Smooth muscle cell (in vitro differentiated cells): Measurements from ENCODE around the gene ANO5. TPM values are rescaled to one million over a fixed set of nuclear protein-coding genes. Genes with fewer than 3 reads are reported as not detected.

Experiments
- DNase-seq: peaks from one replicate; lab custom pipeline; 2025; ENCODE audit not compliant: unreplicated experiment; lab: John Stamatoyannopoulos, UW
- H2AFZ ChIP-seq: fragments of 200-600 bp; sonication (generic); 2 replicates; pipeline ENCODE4 v1.6.0; 2016; ENCODE audit warnings: antibody characterized with exemption, low read depth, mild to moderate bottlenecking
- H3F3A ChIP-seq: fragments of 200-600 bp; sonication (generic); 2 replicates; pipeline ENCODE4 v1.6.0; 2017; ENCODE audit warnings: antibody characterized with exemption, low read depth
- H3K27ac ChIP-seq: fragments of 200-600 bp; sonication (generic); 2 replicates; pipeline ENCODE4 v1.5.1; 2016; ENCODE audit warnings: low read depth, mild to moderate bottlenecking
- H3K27me3 ChIP-seq: fragments of 200-600 bp; sonication (generic); 2 replicates; pipeline ENCODE4 v1.6.1; 2016; ENCODE audit warnings: low read depth, mild to moderate bottlenecking
- H3K36me3 ChIP-seq: fragments of 200-600 bp; sonication (generic); 2 replicates; pipeline ENCODE4 v1.5.1; 2016; ENCODE audit warnings: low read depth
- H3K4me1 ChIP-seq: fragments of 200-600 bp; sonication (generic); 2 replicates; pipeline ENCODE4 v1.5.1; 2016; ENCODE audit warnings: low read depth
- H3K4me2 ChIP-seq: fragments of 200-600 bp; sonication (generic); 2 replicates; pipeline ENCODE4 v1.6.0; 2016; ENCODE audit warnings: mild to moderate bottlenecking
- H3K4me3 ChIP-seq: fragments of 200-600 bp; sonication (generic); 2 replicates; pipeline ENCODE4 v1.5.1; 2016; ENCODE audit warnings: mild to moderate bottlenecking
- H3K79me2 ChIP-seq: fragments of 200-600 bp; sonication (generic); 2 replicates; pipeline ENCODE4 v1.6.0; 2016; ENCODE audit warnings: low read depth, mild to moderate bottlenecking
- H3K9ac ChIP-seq: fragments of 200-600 bp; sonication (generic); 2 replicates; pipeline ENCODE4 v1.6.0; 2016; ENCODE audit warnings: low read depth
- H3K9me3 ChIP-seq: fragments of 200-600 bp; sonication (generic); replicated peaks from 2 replicates; pipeline ENCODE4 v1.5.1; 2016; ENCODE audit warnings: low read depth
- H4K20me1 ChIP-seq: fragments of 200-600 bp; sonication (generic); 2 replicates; pipeline ENCODE4 v1.6.0; 2016; ENCODE audit warnings: low read depth
- WGBS: methylation state at CpG from one replicate; pipeline ENCODE4 v1.1.7; 2016; ENCODE audit warnings: low lambda C conversion rate; 5-methylcytosine and 5-hydroxymethylcytosine counted together
- polyA plus RNA-seq: library from polyadenylated mRNA; unstranded; fragments of >200 nt; fragmentation: Nextera tagmentation; extraction: Ambion mirVana; gene quantifications from 2 replicates; pipeline ENCODE4 v1.2.1, GENCODE V29; 2016
- total RNA-seq: library from RNA; depleted of rRNA; stranded (reverse); fragments of >200 nt; gene quantifications from 2 replicates; pipeline ENCODE4 v1.2.3, GENCODE V29; 2014
- TF ChIP-seq, protein P1 (sequence below): fragments of 200-600 bp; sonication (generic); IDR thresholded peaks from 2 replicates; pipeline ENCODE4 v1.5.1; 2017; ENCODE audit warnings: borderline replicate concordance, mild to moderate bottlenecking, antibody characterized with exemption; ENCODE audit not compliant: insufficient read depth, poor library complexity, severe bottlenecking

Gene ANO5
- total and polyA plus RNA-seq, 2 experiments from 2014 or later = 0.18 TPM; not detected in 1

DNA sequence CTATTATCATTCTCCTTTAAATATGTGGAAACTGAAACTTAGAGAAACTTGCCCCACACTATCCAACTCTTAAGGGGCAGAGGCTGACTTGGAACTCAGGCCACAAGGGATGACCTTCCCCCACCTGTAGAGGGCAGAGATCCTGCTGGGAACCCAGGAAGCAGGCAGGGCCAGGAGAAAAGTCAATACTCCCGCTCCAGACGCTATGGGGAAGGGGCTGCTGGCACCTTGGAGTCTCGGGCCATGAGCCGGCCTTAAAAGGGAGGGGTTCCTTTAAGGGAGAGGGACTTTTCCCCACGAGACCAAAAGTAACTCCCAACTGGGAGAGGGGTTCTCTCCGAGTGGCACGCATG lies 620 bp upstream of the ANO5 start:
- Histone ChIP-seq H3K9me3 (no peaks in the 10 kb centered on the region), H3K4me1 (peaks cover 7% of the 10 kb centered on the region), H3K9ac (no peak overlapping the region), H3K36me3 (no peaks in the 10 kb centered on the region), H3K27me3 (peaks cover 22% of the 10 kb centered on the region), H3F3A (no peaks in the 10 kb centered on the region), H3K27ac (no peak overlapping the region), H3K79me2 (no peaks in the 10 kb centered on the region), H3K4me2 (peak overlapping the region; percentile 95), H3K4me3 (peak overlapping the region; percentile 75), H2AFZ (peak overlapping the region; percentile 92), H4K20me1 (no peaks in the 10 kb centered on the region)
- TF ChIP-seq, protein P1, sequence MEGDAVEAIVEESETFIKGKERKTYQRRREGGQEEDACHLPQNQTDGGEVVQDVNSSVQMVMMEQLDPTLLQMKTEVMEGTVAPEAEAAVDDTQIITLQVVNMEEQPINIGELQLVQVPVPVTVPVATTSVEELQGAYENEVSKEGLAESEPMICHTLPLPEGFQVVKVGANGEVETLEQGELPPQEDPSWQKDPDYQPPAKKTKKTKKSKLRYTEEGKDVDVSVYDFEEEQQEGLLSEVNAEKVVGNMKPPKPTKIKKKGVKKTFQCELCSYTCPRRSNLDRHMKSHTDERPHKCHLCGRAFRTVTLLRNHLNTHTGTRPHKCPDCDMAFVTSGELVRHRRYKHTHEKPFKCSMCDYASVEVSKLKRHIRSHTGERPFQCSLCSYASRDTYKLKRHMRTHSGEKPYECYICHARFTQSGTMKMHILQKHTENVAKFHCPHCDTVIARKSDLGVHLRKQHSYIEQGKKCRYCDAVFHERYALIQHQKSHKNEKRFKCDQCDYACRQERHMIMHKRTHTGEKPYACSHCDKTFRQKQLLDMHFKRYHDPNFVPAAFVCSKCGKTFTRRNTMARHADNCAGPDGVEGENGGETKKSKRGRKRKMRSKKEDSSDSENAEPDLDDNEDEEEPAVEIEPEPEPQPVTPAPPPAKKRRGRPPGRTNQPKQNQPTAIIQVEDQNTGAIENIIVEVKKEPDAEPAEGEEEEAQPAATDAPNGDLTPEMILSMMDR = peak; percentile 17
- under 1% methylated on average over 7 of the region's 7 CpGs for WGBS
- no peak for DNase-seq

- Histone ChIP-seq H3K4me2 (peak overlapping the region; percentile 95), H3K4me3 (peak overlapping the region; percentile 75), H3K27me3 (peaks cover 22% of the 10 kb centered on the region), H3K9me3 (no peaks in the 10 kb centered on the region), H3K9ac (no peak overlapping the region), H4K20me1 (no peaks in the 10 kb centered on the region), H3K4me1 (peaks cover 7% of the 10 kb centered on the region), H3K79me2 (no peaks in the 10 kb centered on the region), H3K27ac (no peak overlapping the region), H3K36me3 (no peaks in the 10 kb centered on the region), H3F3A (no peaks in the 10 kb centered on the region), H2AFZ (peak overlapping the region; percentile 92)
- DNase-seq = no peak
- TF ChIP-seq, protein P1 = no peak
- under 1% methylated on average over 39 of the region's 39 CpGs for WGBS
These were observed 615 bp downstream of the ANO5 start for GRCh38 chr11:22193348-22194051.

DNA sequence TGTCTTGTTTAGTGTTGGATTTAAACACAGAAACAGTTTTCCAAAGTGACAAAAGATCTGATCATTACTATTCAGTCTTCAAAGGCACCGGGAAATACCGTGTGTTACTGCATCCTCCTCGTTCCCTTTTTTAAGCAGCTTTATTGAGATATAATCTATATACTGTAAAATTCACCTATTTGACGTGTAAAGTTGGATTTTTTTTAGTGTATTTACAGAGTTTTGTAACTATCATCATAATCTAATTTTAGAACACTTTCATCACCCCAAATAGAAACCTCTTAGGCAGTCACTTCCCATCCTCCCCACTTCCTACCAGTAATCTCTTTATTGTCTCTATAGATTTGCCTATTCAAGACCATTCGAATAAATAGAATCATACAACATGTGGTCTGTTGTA lies 1.4 kb downstream of the ANO5 start:
- H2AFZ ChIP-seq = no peak overlapping the region
- peaks cover 22% of the 10 kb centered on the region for H3K27me3 ChIP-seq
- peak overlapping the region; percentile 75 for H3K4me3 ChIP-seq
- H3F3A ChIP-seq = no peaks in the 10 kb centered on the region
- WGBS = 57% methylated on average over 5 of the region's 5 CpGs
- no peaks in the 10 kb centered on the region for H3K79me2 ChIP-seq
- no peaks in the 10 kb centered on the region for H3K9me3 ChIP-seq
- H3K27ac ChIP-seq = no peak overlapping the region
- no peaks in the 10 kb centered on the region for H4K20me1 ChIP-seq
- H3K9ac ChIP-seq = no peak overlapping the region
- no peak for DNase-seq
- peaks cover 7% of the 10 kb centered on the region for H3K4me1 ChIP-seq
- TF ChIP-seq, protein P1 = no peak
- no peaks in the 10 kb centered on the region for H3K36me3 ChIP-seq
- no peak overlapping the region for H3K4me2 ChIP-seq

DNA sequence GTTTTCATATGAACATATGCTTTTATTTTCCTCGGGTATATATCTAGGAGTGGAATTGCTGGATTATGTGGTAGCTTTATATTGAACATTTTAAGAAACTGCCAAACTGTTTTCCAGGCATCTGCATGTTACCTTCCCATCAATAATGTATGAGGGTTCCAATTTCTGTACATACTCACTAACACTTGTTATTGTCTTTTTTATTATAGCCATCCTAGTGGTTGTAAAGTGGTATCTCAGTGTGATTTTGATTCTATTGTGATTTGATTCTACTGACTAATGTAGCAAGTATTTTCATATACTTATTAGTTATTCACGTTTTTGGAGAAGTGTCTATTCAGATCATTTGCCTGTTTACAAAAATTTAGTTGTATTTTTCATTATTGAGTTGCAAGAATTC lies 2.0 kb downstream of the ANO5 start:
- H4K20me1 ChIP-seq = no peaks in the 10 kb centered on the region
- WGBS = 59% methylated on average over 2 of the region's 2 CpGs
- peaks cover 22% of the 10 kb centered on the region for H3K27me3 ChIP-seq
- H3F3A ChIP-seq = no peaks in the 10 kb centered on the region
- no peak overlapping the region for H3K27ac ChIP-seq
- H3K79me2 ChIP-seq = no peaks in the 10 kb centered on the region
- TF ChIP-seq, protein P1 = no peak
- H3K4me1 ChIP-seq = peaks cover 7% of the 10 kb centered on the region
- H3K4me2 ChIP-seq = no peak overlapping the region
- no peaks in the 10 kb centered on the region for H3K9me3 ChIP-seq
- no peak overlapping the region for H3K4me3 ChIP-seq
- no peak for DNase-seq
- H3K9ac ChIP-seq = no peak overlapping the region
- H3K36me3 ChIP-seq = no peaks in the 10 kb centered on the region
- H2AFZ ChIP-seq = no peak overlapping the region
